Right lobe of liver (tissue), 4 donors: ENCODE results near the gene EPB41L4B.

Source experiments
- POLR2A ChIP-seq: fragments of 450-650 bp; IDR thresholded peaks from one replicate; pipeline ENCODE4 v1.6.1; 2017; ENCODE audit warnings: antibody characterized with exemption, mild to moderate bottlenecking
- TF ChIP-seq, protein P1 (sequence below), 4 donors: fragments of 200-600 bp in 3 of 4; fragments of 450-650 bp in 1 of 4; IDR thresholded peaks; one replicate each; pipeline versions ENCODE4 v1.5.1 to v1.8.0; 2016 to 2022; ENCODE audit warnings: antibody characterized with exemption in 4 of 4, mild to moderate bottlenecking in 2 of 4
- donor health status: DM: no; HTN: no; CAD: no.
- donor health status: DM: no; HTN: no; CAD: no.
- donor health status: DM: no; HTN: yes; CAD: no.

DNA sequence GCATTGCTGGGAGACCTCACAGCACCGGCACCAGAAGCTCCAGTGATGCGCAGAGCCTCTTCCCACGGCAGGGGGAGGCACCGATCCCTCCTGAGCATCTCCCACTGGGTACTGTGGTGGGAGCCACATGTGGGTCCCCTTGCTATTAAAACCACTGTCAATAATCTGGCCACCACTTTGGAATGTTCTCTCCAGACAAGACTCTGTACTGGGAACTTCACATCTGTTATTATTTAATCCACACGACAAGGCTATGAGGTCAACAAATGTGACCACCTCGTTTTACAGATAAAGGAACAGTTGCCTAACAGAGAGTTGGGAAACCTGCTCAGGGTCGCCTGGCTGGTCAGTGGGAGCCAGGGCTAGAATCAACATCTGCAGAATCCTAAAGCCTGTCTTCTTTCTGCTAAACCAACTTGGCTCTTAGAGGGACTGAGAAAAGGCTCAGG, 72.7 kb downstream of the EPB41L4B start:
- no peak for TF ChIP-seq POLR2A
- TF ChIP-seq, protein P1, sequence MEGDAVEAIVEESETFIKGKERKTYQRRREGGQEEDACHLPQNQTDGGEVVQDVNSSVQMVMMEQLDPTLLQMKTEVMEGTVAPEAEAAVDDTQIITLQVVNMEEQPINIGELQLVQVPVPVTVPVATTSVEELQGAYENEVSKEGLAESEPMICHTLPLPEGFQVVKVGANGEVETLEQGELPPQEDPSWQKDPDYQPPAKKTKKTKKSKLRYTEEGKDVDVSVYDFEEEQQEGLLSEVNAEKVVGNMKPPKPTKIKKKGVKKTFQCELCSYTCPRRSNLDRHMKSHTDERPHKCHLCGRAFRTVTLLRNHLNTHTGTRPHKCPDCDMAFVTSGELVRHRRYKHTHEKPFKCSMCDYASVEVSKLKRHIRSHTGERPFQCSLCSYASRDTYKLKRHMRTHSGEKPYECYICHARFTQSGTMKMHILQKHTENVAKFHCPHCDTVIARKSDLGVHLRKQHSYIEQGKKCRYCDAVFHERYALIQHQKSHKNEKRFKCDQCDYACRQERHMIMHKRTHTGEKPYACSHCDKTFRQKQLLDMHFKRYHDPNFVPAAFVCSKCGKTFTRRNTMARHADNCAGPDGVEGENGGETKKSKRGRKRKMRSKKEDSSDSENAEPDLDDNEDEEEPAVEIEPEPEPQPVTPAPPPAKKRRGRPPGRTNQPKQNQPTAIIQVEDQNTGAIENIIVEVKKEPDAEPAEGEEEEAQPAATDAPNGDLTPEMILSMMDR (IDR thresholded peaks at IDR 0.05): peak in 2 of 4 donors; percentile 16 to 26
